ENCODE results near the gene UBAC1. TPM values are rescaled to one million over a fixed set of nuclear protein-coding genes. Genes with fewer than 3 reads are reported as not detected.

UBAC1 gene
- polyA plus RNA-seq, 1 of the 3 experiments (the other 2 are of a cell fraction): 67.7 TPM

DNA sequence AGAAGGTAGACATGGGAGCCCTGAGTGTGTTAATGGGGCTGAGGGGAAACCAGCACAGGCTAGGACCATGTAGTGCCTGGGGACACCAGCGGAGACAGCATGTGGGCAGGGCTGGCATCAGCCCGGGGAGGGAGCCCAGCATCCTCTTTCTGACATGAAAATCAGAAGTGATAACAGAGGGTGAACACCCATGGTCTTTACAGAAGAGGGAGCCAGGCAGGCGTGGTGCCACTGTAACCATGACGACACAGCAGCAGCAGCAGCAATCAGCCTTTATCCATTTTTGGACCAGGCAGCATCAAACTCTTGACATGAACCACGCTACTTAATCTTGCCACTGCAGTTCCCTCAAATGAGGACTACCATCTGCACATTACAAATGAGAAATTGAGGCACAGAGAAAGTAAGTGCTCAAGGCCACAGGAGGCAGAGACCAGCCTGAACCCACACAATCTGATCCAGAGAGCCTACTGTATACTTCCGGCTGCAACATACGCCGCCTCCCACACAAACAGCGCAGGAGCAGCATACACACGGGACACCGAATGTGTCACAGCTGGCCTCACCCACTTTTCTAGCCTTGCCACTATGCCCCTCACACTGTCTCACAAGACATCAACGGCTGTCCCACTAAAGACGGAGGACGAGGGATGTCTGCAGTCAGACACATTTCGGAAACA lies 77.6 kb downstream of the UBAC1 start:
- Histone ChIP-seq H4K20me1 (ENCODE audit: insufficient read depth) (peaks cover 93% of the 10 kb centered on the region), H3K9ac (no peak overlapping the region), H3K27ac (ENCODE audit: low read depth in 2 of 2, low read length in 1 of 2) (no peak overlapping the region), H3K4me1 (ENCODE audit: control insufficient read depth in 1 of 2, insufficient read depth in 2 of 2, low read depth in 1 of 2, low read length in 1 of 2) (peaks cover 25 to 70% of the 10 kb centered on the region in 2 experiments), H3K9me3 (no peaks in the 10 kb centered on the region), H3K36me3 (replicated peaks in 1 of 2; ENCODE audit: control insufficient read depth in 1 of 2, insufficient read depth in 2 of 2, low read length in 1 of 2) (peaks cover 3 to 9% of the 10 kb centered on the region in 2 experiments), H2AFZ (ENCODE audit: low read depth) (no peak overlapping the region), H3F3A (replicated peaks; ENCODE audit: insufficient read depth) (no peaks in the 10 kb centered on the region), H3K4me2 (no peak overlapping the region), H3K9me2 (no peaks in the 10 kb centered on the region), H3K4me3 (ENCODE audit: low read depth in 2 of 2, low read length in 1 of 2) (no peak overlapping the region), H3K79me2 (ENCODE audit: insufficient read depth) (peaks cover 94% of the 10 kb centered on the region), H3K27me3 (ENCODE audit: insufficient read depth) (no peaks in the 10 kb centered on the region)
- CTCF ChIA-PET: interaction anchor here (0.8 to 1.7 kb wide), 3 partner anchors 20 to 239 kb away, joined by 3 to 5 read pairs (median 4); no protein-coding TSS in a partner anchor
- 93% methylated on average over 14 of the region's 15 CpGs for WGBS (ENCODE audit: low lambda C conversion rate)
- POLR2A ChIA-PET: no interaction called here
- TF ChIP-seq JUND (IDR thresholded peaks at IDR 0.05) (no peak), SIN3A (IDR thresholded peaks at IDR 0.05; ENCODE audit: borderline replicate concordance, low read depth, low read length) (no peak)
- peak; percentile 66 for DNase-seq

Other genes starting within 250 kb of the UBAC1 start
- 6.2 and 8.9 TPM in 2 replicates for gene CAMSAP1, start 53.8 kb downstream of the UBAC1 start, polyA plus RNA-seq (2012; rRNA removed)
- 18.4 and 22.1 TPM in 2 replicates for gene NACC2, start 133.9 kb upstream of the UBAC1 start, polyA plus RNA-seq (2012; rRNA removed)
- gene TMEM250, start 157.5 kb upstream of the UBAC1 start, polyA plus RNA-seq (2012; rRNA removed): 22.1 and 25.9 TPM in 2 replicates
- not detected in 2 replicates for gene LHX3, start 243.8 kb upstream of the UBAC1 start, polyA plus RNA-seq (2012; rRNA removed)

Data from SK-N-SH (cell line).